Measurements from ENCODE around the gene LY6G6C.

DNA sequence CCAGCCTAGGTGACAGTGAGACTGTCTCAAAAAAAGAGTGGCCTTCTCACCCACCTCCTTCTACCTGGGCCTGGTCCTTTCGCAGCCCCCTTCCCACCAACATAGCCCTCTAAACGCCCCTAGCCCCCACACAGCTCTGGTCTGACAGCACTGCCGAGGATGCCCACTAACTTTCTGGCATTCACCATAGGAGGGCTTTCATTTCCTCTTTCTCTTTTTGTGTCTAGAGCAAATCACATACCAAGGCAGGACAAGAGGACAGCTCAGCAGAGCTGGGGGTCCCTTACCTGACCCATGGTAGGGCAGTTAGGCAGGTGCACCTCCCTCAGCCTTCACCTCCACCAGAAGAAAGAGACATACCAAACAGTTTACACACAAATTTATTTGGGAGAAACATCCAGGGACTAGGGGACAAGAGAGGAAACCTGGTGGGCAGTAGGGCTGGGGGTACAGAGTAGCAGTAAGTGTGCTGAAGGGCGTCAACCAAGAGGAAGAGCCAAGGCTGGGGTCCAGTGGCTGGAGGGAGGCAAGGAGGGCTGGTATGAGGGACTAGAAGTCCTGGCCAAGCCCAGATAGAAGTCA, 45.1 kb downstream of the LY6G6C start:
- TF ChIP-seq EZH2 (IDR thresholded peaks at IDR 0.05; ENCODE audit: low read length, unreplicated experiment) = no peak
- no peak for TF ChIP-seq CTCF (conservative IDR thresholded peaks at IDR 0.05; ENCODE audit: low read depth, low read length)

All from PC-3 (cell line).